ENCODE data around the gene GHDC. TPM values are rescaled to one million over a fixed set of nuclear protein-coding genes. Genes with fewer than 3 reads are reported as not detected.
"Not testable (repeated sequence)": the region's sequence is repeated elsewhere in the genome, so short reads cannot be mapped to it uniquely, and the experiment has no call there.

The GHDC gene
- total RNA-seq, 1 experiment from 2014 or later, result 8.9 TPM

GRCh38 chr17:42224651-42225050, 30.4 kb upstream of the GHDC start:
- ChIA-PET POLR2A (no interaction called here), CTCF (interaction anchor here (0.6 to 0.7 kb wide), 2 partner anchors 23 to 1681 kb away, joined by 3 read pairs; no protein-coding TSS in a partner anchor)
- Mint-ChIP-seq H3K4me3 (ENCODE audit: unreplicated experiment) (no peak overlapping the region), H3K27me3 (ENCODE audit: insufficient read depth, unreplicated experiment) (no peaks in the 10 kb centered on the region), H3K36me3 (ENCODE audit: insufficient read depth, unreplicated experiment) (peaks cover 12% of the 10 kb centered on the region), H3K27ac (ENCODE audit: low read depth, unreplicated experiment) (no peak overlapping the region), H3K4me1 (ENCODE audit: insufficient read depth, unreplicated experiment) (no peaks in the 10 kb centered on the region), H3K9me3 (ENCODE audit: unreplicated experiment) (no peaks in the 10 kb centered on the region)
- DNase-seq (ENCODE audit: unreplicated experiment), result no peak
- TF ChIP-seq CTCF (IDR thresholded peaks at IDR 0.05; ENCODE audit: unreplicated experiment), result no peak
- intact Hi-C loops (cut with micrococcal nuclease), result loop anchor here (5.0 kb wide), 1 partner anchor 303 kb away; no protein-coding TSS in a partner anchor
- no TSS peak for BruUV-seq (replicated peaks)

GRCh38 chr17:42221886-42222745, 27.8 kb upstream of the GHDC start:
- BruUV-seq (replicated peaks), result no TSS peak
- Mint-ChIP-seq H3K36me3 (ENCODE audit: insufficient read depth, unreplicated experiment) (peaks cover 20% of the 10 kb centered on the region), H3K9me3 (ENCODE audit: unreplicated experiment) (no peaks in the 10 kb centered on the region), H3K4me1 (ENCODE audit: insufficient read depth, unreplicated experiment) (no peaks in the 10 kb centered on the region), H3K27me3 (ENCODE audit: insufficient read depth, unreplicated experiment) (no peaks in the 10 kb centered on the region), H3K4me3 (ENCODE audit: unreplicated experiment) (no peak overlapping the region), H3K27ac (ENCODE audit: low read depth, unreplicated experiment) (no peak overlapping the region)
- peak; percentile 56 for DNase-seq (ENCODE audit: unreplicated experiment)
- intact Hi-C loops (cut with micrococcal nuclease), result loop anchor here (5.0 kb wide), 1 partner anchor 305 kb away; no protein-coding TSS in a partner anchor
- POLR2A ChIA-PET, result interaction anchor here (0.9 to 1.1 kb wide), 2 partner anchors 12 to 103 kb away, joined by 3 read pairs; no protein-coding TSS in a partner anchor
- CTCF ChIA-PET, result interaction anchor here (0.5 to 1.3 kb wide), 9 partner anchors 13 to 259 kb away, joined by 3 to 6 read pairs (median 3); no protein-coding TSS in a partner anchor
- peak; percentile 54 for TF ChIP-seq CTCF (IDR thresholded peaks at IDR 0.05; ENCODE audit: unreplicated experiment)

- H3K9me3 Mint-ChIP-seq (ENCODE audit: unreplicated experiment); H3K4me1 Mint-ChIP-seq (ENCODE audit: insufficient read depth, unreplicated experiment); H3K4me3 Mint-ChIP-seq (ENCODE audit: unreplicated experiment); intact Hi-C loops (cut with micrococcal nuclease); H3K27ac Mint-ChIP-seq (ENCODE audit: low read depth, unreplicated experiment); DNase-seq (ENCODE audit: unreplicated experiment); CTCF ChIA-PET; H3K27me3 Mint-ChIP-seq (ENCODE audit: insufficient read depth, unreplicated experiment); BruUV-seq (replicated peaks); POLR2A ChIA-PET: not testable (repeated sequence)
- H3K36me3 Mint-ChIP-seq (ENCODE audit: insufficient read depth, unreplicated experiment), result peaks cover 40% of the 10 kb centered on the region
Observed at GRCh38 chr17:42219280-42219679, 25.0 kb upstream of the GHDC start.

GRCh38 chr17:42214156-42214555, 19.9 kb upstream of the GHDC start:
- ChIA-PET CTCF (interaction anchor here (0.6 kb wide), 1 partner anchor 25 kb away, joined by 4 read pairs; no protein-coding TSS in a partner anchor), POLR2A (interaction anchor here (0.5 kb wide), 1 partner anchor 60 kb away, joined by 3 read pairs; no protein-coding TSS in a partner anchor)
- Mint-ChIP-seq H3K27me3 (ENCODE audit: insufficient read depth, unreplicated experiment) (no peaks in the 10 kb centered on the region), H3K36me3 (ENCODE audit: insufficient read depth, unreplicated experiment) (peaks cover 73% of the 10 kb centered on the region), H3K27ac (ENCODE audit: low read depth, unreplicated experiment) (no peak overlapping the region), H3K4me1 (ENCODE audit: insufficient read depth, unreplicated experiment) (no peaks in the 10 kb centered on the region), H3K4me3 (ENCODE audit: unreplicated experiment) (no peak overlapping the region), H3K9me3 (ENCODE audit: unreplicated experiment) (no peaks in the 10 kb centered on the region)
- TF ChIP-seq CTCF (IDR thresholded peaks at IDR 0.05; ENCODE audit: unreplicated experiment), result no peak
- BruUV-seq (replicated peaks), result no TSS peak
- intact Hi-C loops (cut with micrococcal nuclease), result no loop called here
- no peak for DNase-seq (ENCODE audit: unreplicated experiment)

Data from MCF 10A (cell line).